ENCODE results near the gene ZCCHC2.

Gene ZCCHC2

DNA sequence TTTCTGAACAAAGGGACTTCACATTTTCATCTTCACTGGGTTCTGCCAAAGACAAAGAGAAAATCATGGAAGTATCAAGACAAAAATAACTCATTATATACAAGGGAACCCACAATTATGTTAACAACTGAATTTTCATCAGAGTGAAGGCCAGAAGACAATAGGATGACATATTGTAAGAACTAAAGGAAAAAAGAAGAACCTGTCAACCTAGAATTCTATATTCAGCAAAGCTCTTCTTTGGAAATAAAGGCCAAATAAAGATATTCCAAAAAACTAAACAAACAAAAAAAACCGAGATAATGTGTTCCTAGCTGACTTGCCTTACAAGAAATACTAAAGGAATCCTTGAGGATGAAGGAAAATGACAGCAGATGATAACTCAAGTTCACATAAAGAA lies 10.3 kb upstream of the ZCCHC2 start:
- no peak overlapping the region for H3K4me2 ChIP-seq (ENCODE audit: low read length, poor library complexity, severe bottlenecking)
- WGBS = no CpG with 5 or more reads among the region's 1 CpG
- DNase-seq = no peak

DNA sequence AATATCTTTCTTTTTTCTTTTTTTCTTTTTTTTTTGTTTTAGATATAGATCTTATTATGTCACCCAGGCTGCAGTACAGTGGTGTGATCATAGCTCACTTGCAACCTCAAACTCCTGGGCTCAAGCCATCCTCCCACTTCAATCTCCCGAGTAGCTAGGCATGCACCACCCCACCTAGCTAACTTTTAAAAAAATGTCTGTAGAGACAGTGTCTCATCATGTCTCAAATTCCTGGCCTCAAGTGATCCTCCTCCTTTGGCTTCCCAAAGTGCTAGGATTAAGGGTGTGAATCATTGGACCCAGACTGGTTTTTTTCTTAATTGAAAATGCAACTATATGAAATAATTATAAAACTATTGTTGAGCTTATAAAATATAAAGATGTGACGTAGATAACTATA lies 9.8 kb upstream of the ZCCHC2 start:
- Histone ChIP-seq H2BK15ac (ENCODE audit: low read depth, poor library complexity, severe bottlenecking) (no peak overlapping the region), H3K27ac (ENCODE audit: low read length, poor library complexity, severe bottlenecking) (no peak overlapping the region), H2BK120ac (ENCODE audit: low read depth, low read length) (no peak overlapping the region), H3K9ac (ENCODE audit: low read length) (no peak overlapping the region), H4K91ac (ENCODE audit: low read length) (no peak overlapping the region), H4K8ac (ENCODE audit: low read length) (no peak overlapping the region), H3K23ac (ENCODE audit: low read length in 2 of 2) (no peak overlapping the region), H2BK5ac (ENCODE audit: low read depth, low read length, poor library complexity, severe bottlenecking) (no peak overlapping the region), H3K4me1 (ENCODE audit: control insufficient read depth, insufficient read depth, low read depth, low read length) (no peaks in the 10 kb centered on the region), H2AK5ac (ENCODE audit: low read length, severe bottlenecking) (no peak overlapping the region), H3K4ac (ENCODE audit: low read depth in 1 of 2, low read length in 2 of 2) (no peak overlapping the region), H3K36me3 (ENCODE audit: control insufficient read depth in 1 of 2, insufficient read depth in 2 of 2, low read depth in 1 of 2, low read length in 2 of 2) (no peaks in the 10 kb centered on the region), H3K79me1 (replicated peaks; ENCODE audit: low read length, poor library complexity, severe bottlenecking) (no peaks in the 10 kb centered on the region), H3K9me3 (ENCODE audit: control insufficient read depth, low read length) (peaks cover 48% of the 10 kb centered on the region), H3K18ac (ENCODE audit: low read depth in 1 of 2, low read length in 2 of 2) (no peak overlapping the region), H3K27me3 (ENCODE audit: control insufficient read depth in 1 of 2, insufficient read depth in 1 of 2, low read length in 2 of 2) (no peaks in the 10 kb centered on the region), H2AFZ (ENCODE audit: low read depth, low read length) (no peak overlapping the region), H3K14ac (ENCODE audit: low read length in 2 of 2) (no peak overlapping the region), H3K4me2 (ENCODE audit: low read length, poor library complexity, severe bottlenecking) (no peak overlapping the region), H2BK12ac (ENCODE audit: low read length in 2 of 2) (no peak overlapping the region), H3K4me3 (ENCODE audit: insufficient read depth in 1 of 2, low read depth in 1 of 2, low read length in 2 of 2) (no peak overlapping the region)
- 40% methylated on average over 1 of the region's 2 CpGs for WGBS
- DNase-seq = no peak

More for the DNA sequence above, 10.3 kb upstream of the ZCCHC2 start:
- no peak overlapping the region for H3K9ac ChIP-seq (ENCODE audit: low read length)
- H3K18ac ChIP-seq (ENCODE audit: low read depth in 1 of 2, low read length in 2 of 2) = no peak overlapping the region
- H4K8ac ChIP-seq (ENCODE audit: low read length) = no peak overlapping the region
- H3K14ac ChIP-seq (ENCODE audit: low read length in 2 of 2) = no peak overlapping the region
- H2BK120ac ChIP-seq (ENCODE audit: low read depth, low read length) = no peak overlapping the region
- no peaks in the 10 kb centered on the region for H3K27me3 ChIP-seq (ENCODE audit: control insufficient read depth in 1 of 2, insufficient read depth in 1 of 2, low read length in 2 of 2)
- no peak overlapping the region for H2AK5ac ChIP-seq (ENCODE audit: low read length, severe bottlenecking)
- no peak overlapping the region for H4K91ac ChIP-seq (ENCODE audit: low read length)
- H2BK5ac ChIP-seq (ENCODE audit: low read depth, low read length, poor library complexity, severe bottlenecking) = no peak overlapping the region
- no peak overlapping the region for H2BK15ac ChIP-seq (ENCODE audit: low read depth, poor library complexity, severe bottlenecking)
- peaks cover 48% of the 10 kb centered on the region for H3K9me3 ChIP-seq (ENCODE audit: control insufficient read depth, low read length)
- no peaks in the 10 kb centered on the region for H3K36me3 ChIP-seq (ENCODE audit: control insufficient read depth in 1 of 2, insufficient read depth in 2 of 2, low read depth in 1 of 2, low read length in 2 of 2)
- H2BK12ac ChIP-seq (ENCODE audit: low read length in 2 of 2) = no peak overlapping the region
- no peaks in the 10 kb centered on the region for H3K79me1 ChIP-seq (replicated peaks; ENCODE audit: low read length, poor library complexity, severe bottlenecking)
- no peak overlapping the region for H3K27ac ChIP-seq (ENCODE audit: low read length, poor library complexity, severe bottlenecking)
- H3K4me1 ChIP-seq (ENCODE audit: control insufficient read depth, insufficient read depth, low read depth, low read length) = no peaks in the 10 kb centered on the region
- H2AFZ ChIP-seq (ENCODE audit: low read depth, low read length) = no peak overlapping the region
- no peak overlapping the region for H3K4ac ChIP-seq (ENCODE audit: low read depth in 1 of 2, low read length in 2 of 2)
- no peak overlapping the region for H3K23ac ChIP-seq (ENCODE audit: low read length in 2 of 2)
- H3K4me3 ChIP-seq (ENCODE audit: insufficient read depth in 1 of 2, low read depth in 1 of 2, low read length in 2 of 2) = no peak overlapping the region

DNA sequence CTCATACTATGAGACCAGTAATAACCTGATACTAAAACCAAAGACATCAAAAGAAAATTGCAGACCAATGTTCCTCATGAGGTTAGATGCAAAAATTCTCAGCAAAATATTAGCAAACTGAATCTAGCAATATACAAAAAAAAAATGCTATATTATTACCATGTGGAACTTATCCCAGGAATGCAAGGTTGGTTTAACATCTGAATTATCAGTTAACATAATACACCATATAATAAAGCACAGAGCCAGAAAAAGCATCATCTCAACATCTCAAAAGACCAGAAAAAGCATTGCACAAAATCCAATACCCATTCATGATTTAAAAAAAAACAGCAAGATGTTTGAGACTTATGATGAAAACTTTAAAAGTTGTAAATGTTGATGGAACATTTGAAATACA lies 8.3 kb upstream of the ZCCHC2 start:
- Histone ChIP-seq H2BK120ac (ENCODE audit: low read depth, low read length) (no peak overlapping the region), H3K36me3 (ENCODE audit: control insufficient read depth in 1 of 2, insufficient read depth in 2 of 2, low read depth in 1 of 2, low read length in 2 of 2) (no peaks in the 10 kb centered on the region), H3K23ac (ENCODE audit: low read length in 2 of 2) (no peak overlapping the region), H2AK5ac (ENCODE audit: low read length, severe bottlenecking) (no peak overlapping the region), H2AFZ (ENCODE audit: low read depth, low read length) (no peak overlapping the region), H3K9me3 (ENCODE audit: control insufficient read depth, low read length) (peaks cover 48% of the 10 kb centered on the region), H4K8ac (ENCODE audit: low read length) (no peak overlapping the region), H3K18ac (ENCODE audit: low read depth in 1 of 2, low read length in 2 of 2) (no peak overlapping the region), H3K4me2 (ENCODE audit: low read length, poor library complexity, severe bottlenecking) (no peak overlapping the region), H4K91ac (ENCODE audit: low read length) (no peak overlapping the region), H2BK15ac (ENCODE audit: low read depth, poor library complexity, severe bottlenecking) (no peak overlapping the region), H3K4me1 (ENCODE audit: control insufficient read depth, insufficient read depth, low read depth, low read length) (no peaks in the 10 kb centered on the region), H3K9ac (ENCODE audit: low read length) (no peak overlapping the region), H3K14ac (ENCODE audit: low read length in 2 of 2) (no peak overlapping the region), H3K4ac (ENCODE audit: low read depth in 1 of 2, low read length in 2 of 2) (no peak overlapping the region), H2BK5ac (ENCODE audit: low read depth, low read length, poor library complexity, severe bottlenecking) (no peak overlapping the region), H3K27ac (ENCODE audit: low read length, poor library complexity, severe bottlenecking) (no peak overlapping the region), H3K4me3 (ENCODE audit: insufficient read depth in 1 of 2, low read depth in 1 of 2, low read length in 2 of 2) (no peak overlapping the region), H2BK12ac (ENCODE audit: low read length in 2 of 2) (no peak overlapping the region), H3K27me3 (ENCODE audit: control insufficient read depth in 1 of 2, insufficient read depth in 1 of 2, low read length in 2 of 2) (no peaks in the 10 kb centered on the region), H3K79me1 (replicated peaks; ENCODE audit: low read length, poor library complexity, severe bottlenecking) (peaks cover under 1% of the 10 kb centered on the region)
- no peak for DNase-seq

DNA sequence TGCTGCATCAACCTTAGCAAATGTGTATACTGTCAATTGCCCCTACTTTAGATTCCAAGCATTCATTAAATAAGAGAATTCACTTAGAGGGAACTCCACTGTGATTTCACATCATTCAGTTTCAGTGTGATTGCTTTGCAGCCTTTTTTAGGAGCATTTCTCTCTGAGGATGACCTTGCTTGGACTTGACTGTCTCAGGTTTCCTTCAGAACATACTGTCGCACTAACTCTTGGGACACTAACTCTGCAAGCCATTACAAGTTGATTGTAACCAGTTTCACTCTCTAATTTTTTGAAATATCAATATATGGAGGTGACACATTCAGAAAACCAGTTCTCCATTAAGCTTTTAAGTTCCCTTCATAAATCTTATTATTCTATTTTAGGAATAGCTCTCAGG lies 6.6 kb upstream of the ZCCHC2 start:
- H3K9ac ChIP-seq (ENCODE audit: low read length) = no peak overlapping the region
- H3K27me3 ChIP-seq (ENCODE audit: control insufficient read depth in 1 of 2, insufficient read depth in 1 of 2, low read length in 2 of 2) = no peaks in the 10 kb centered on the region
- H3K4ac ChIP-seq (ENCODE audit: low read depth in 1 of 2, low read length in 2 of 2) = no peak overlapping the region
- H2BK12ac ChIP-seq (ENCODE audit: low read length in 2 of 2) = no peak overlapping the region
- no peak overlapping the region for H4K8ac ChIP-seq (ENCODE audit: low read length)
- H2BK15ac ChIP-seq (ENCODE audit: low read depth, poor library complexity, severe bottlenecking) = no peak overlapping the region
- H3K4me1 ChIP-seq (ENCODE audit: control insufficient read depth, insufficient read depth, low read depth, low read length) = no peaks in the 10 kb centered on the region
- H3K4me2 ChIP-seq (ENCODE audit: low read length, poor library complexity, severe bottlenecking) = no peak overlapping the region
- H2BK120ac ChIP-seq (ENCODE audit: low read depth, low read length) = no peak overlapping the region
- no peak overlapping the region for H3K27ac ChIP-seq (ENCODE audit: low read length, poor library complexity, severe bottlenecking)
- H4K91ac ChIP-seq (ENCODE audit: low read length) = no peak overlapping the region
- no peak overlapping the region for H2AFZ ChIP-seq (ENCODE audit: low read depth, low read length)
- H3K9me3 ChIP-seq (ENCODE audit: control insufficient read depth, low read length) = peaks cover 47% of the 10 kb centered on the region
- H3K4me3 ChIP-seq (ENCODE audit: insufficient read depth in 1 of 2, low read depth in 1 of 2, low read length in 2 of 2) = no peak overlapping the region
- no peak overlapping the region for H3K18ac ChIP-seq (ENCODE audit: low read depth in 1 of 2, low read length in 2 of 2)
- no peak overlapping the region for H3K14ac ChIP-seq (ENCODE audit: low read length in 2 of 2)
- no peak overlapping the region for H2AK5ac ChIP-seq (ENCODE audit: low read length, severe bottlenecking)
- no peaks in the 10 kb centered on the region for H3K36me3 ChIP-seq (ENCODE audit: control insufficient read depth in 1 of 2, insufficient read depth in 2 of 2, low read depth in 1 of 2, low read length in 2 of 2)
- H3K23ac ChIP-seq (ENCODE audit: low read length in 2 of 2) = no peak overlapping the region
- 100% methylated on average over 1 of the region's 1 CpG for WGBS
- peaks cover 7% of the 10 kb centered on the region for H3K79me1 ChIP-seq (replicated peaks; ENCODE audit: low read length, poor library complexity, severe bottlenecking)
- H2BK5ac ChIP-seq (ENCODE audit: low read depth, low read length, poor library complexity, severe bottlenecking) = no peak overlapping the region
- DNase-seq = no peak

Measured in mesenchymal stem cell (in vitro differentiated cells and primary cell).